Breast epithelium (tissue), 3 donors: ENCODE data around the gene CDC42EP5.

ENCODE experiments used
- CTCF ChIP-seq, 3 donors: fragments of 450-650 bp; IDR thresholded peaks; one replicate each; pipeline ENCODE4 v1.5.1; 2016 to 2017; ENCODE audit warnings: antibody characterized with exemption in 3 of 3, mild to moderate bottlenecking in 3 of 3, moderate library complexity in 3 of 3
- POLR2A ChIP-seq: fragments of 450-650 bp; IDR thresholded peaks from one replicate; pipeline ENCODE4 v1.6.1; 2016; ENCODE audit warnings: antibody characterized with exemption, mild to moderate bottlenecking, moderate library complexity
- POLR2AphosphoS5 ChIP-seq, 3 donors: sonication (generic); formaldehyde crosslinking; IDR thresholded peaks; one replicate each; pipeline ENCODE4 v1.6.1; 2017; ENCODE audit warnings: antibody characterized with exemption in 3 of 3

- TF ChIP-seq POLR2AphosphoS5 (IDR thresholded peaks at IDR 0.05) (no peak), CTCF (IDR thresholded peaks at IDR 0.05) (no peak), POLR2A (no peak)
Measured at GRCh38 chr19:54461613-54462012, 11.5 kb downstream of the CDC42EP5 start.
